Progenitor cell of endocrine pancreas (in vitro differentiated cells): ENCODE results near the gene CRADD. TPM values are rescaled to one million over a fixed set of nuclear protein-coding genes. Genes with fewer than 3 reads are reported as not detected.

Experiments used
- DNase-seq: peaks from one replicate; pipeline ENCODE4 v3.0.0; 2021; ENCODE audit warnings: low spot score; ENCODE audit not compliant: unreplicated experiment
- H3K27ac Mint-ChIP-seq: 2 replicates; pipeline ENCODE4 v1.8.0; 2021; ENCODE audit warnings: mild to moderate bottlenecking, moderate library complexity, mixed read lengths
- H3K27me3 Mint-ChIP-seq: 2 replicates; pipeline ENCODE4 v1.8.0; 2021; ENCODE audit warnings: mixed read lengths
- H3K36me3 Mint-ChIP-seq: 2 replicates; pipeline ENCODE4 v1.8.0; 2022; ENCODE audit warnings: mixed read lengths; ENCODE audit not compliant: insufficient read depth
- H3K4me1 Mint-ChIP-seq: 2 replicates; pipeline ENCODE4 v1.8.0; 2021; ENCODE audit warnings: low read depth, mixed read lengths
- H3K4me3 Mint-ChIP-seq: 2 replicates; pipeline ENCODE4 v1.8.0; 2021; ENCODE audit warnings: low read depth, mild to moderate bottlenecking, moderate library complexity, mixed read lengths
- H3K9me3 Mint-ChIP-seq: 2 replicates; pipeline ENCODE4 v1.8.0; 2021; ENCODE audit warnings: low read depth, mixed read lengths
- total RNA-seq: library from RNA; stranded (reverse); gene quantifications from 2 replicates; pipeline ENCODE4 v1.2.1, GENCODE V29; 2021
- TF ChIP-seq, protein P1 (sequence below): fragments of 200-600 bp; sonication (generic); IDR thresholded peaks from one replicate; pipeline ENCODE4 v1.5.0; 2021; ENCODE audit warnings: antibody characterized with exemption, mild to moderate bottlenecking; ENCODE audit not compliant: unreplicated experiment

CRADD gene
- total RNA-seq, 1 donor from 2014 or later: 11.7 TPM

DNA sequence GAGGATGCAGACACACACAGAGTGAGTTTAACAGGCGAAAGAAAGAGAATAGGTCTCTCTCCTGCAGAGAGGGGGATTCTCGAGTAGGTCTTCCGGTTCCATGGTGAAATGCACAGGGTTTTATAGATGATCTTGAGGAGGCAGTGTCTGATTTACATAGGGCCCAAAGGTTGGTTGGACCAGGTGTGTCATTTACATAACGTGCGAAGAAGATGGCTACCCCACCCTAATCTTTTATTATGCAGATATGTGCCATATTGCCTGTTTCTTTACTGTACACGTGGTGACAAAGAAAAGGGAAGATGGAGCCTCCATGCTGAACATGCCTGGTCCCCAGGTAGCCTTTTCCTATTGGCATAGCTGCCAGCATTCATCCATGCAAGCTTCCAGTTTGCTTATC, 219.8 kb downstream of the CRADD start:
- H3K4me3 Mint-ChIP-seq: no peak overlapping the region
- H3K27ac Mint-ChIP-seq: no peak overlapping the region
- H3K36me3 Mint-ChIP-seq: no peaks in the 10 kb centered on the region
- peaks cover 19% of the 10 kb centered on the region for H3K4me1 Mint-ChIP-seq
- TF ChIP-seq, protein P1, sequence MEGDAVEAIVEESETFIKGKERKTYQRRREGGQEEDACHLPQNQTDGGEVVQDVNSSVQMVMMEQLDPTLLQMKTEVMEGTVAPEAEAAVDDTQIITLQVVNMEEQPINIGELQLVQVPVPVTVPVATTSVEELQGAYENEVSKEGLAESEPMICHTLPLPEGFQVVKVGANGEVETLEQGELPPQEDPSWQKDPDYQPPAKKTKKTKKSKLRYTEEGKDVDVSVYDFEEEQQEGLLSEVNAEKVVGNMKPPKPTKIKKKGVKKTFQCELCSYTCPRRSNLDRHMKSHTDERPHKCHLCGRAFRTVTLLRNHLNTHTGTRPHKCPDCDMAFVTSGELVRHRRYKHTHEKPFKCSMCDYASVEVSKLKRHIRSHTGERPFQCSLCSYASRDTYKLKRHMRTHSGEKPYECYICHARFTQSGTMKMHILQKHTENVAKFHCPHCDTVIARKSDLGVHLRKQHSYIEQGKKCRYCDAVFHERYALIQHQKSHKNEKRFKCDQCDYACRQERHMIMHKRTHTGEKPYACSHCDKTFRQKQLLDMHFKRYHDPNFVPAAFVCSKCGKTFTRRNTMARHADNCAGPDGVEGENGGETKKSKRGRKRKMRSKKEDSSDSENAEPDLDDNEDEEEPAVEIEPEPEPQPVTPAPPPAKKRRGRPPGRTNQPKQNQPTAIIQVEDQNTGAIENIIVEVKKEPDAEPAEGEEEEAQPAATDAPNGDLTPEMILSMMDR: no peak
- H3K27me3 Mint-ChIP-seq: no peaks in the 10 kb centered on the region
- DNase-seq: no peak
- H3K9me3 Mint-ChIP-seq: peaks cover under 1% of the 10 kb centered on the region

DNA sequence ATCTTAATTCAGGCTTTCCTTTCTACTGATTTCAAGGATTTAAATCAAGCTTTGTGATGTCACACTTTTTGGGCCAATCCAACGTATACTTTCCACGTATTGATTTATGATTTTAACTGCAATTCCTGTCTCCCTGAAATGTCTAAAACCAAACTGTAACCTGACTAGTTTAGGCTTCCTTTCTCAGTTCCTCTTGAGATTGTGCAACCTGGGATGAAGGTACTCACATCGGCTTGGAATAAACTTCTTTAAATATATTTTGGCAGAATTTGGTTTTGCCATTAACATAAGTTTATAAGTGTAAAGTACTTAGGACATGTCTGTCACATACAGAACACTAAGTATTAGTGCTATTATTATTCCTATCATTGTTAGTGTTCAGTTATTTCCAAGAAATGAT, 224.6 kb downstream of the CRADD start:
- peaks cover 9% of the 10 kb centered on the region for H3K9me3 Mint-ChIP-seq
- no peak overlapping the region for H3K27ac Mint-ChIP-seq
- no peaks in the 10 kb centered on the region for H3K27me3 Mint-ChIP-seq
- no peak overlapping the region for H3K4me3 Mint-ChIP-seq
- TF ChIP-seq, protein P1: no peak
- H3K36me3 Mint-ChIP-seq: no peaks in the 10 kb centered on the region
- peaks cover 3% of the 10 kb centered on the region for H3K4me1 Mint-ChIP-seq
- DNase-seq: no peak

DNA sequence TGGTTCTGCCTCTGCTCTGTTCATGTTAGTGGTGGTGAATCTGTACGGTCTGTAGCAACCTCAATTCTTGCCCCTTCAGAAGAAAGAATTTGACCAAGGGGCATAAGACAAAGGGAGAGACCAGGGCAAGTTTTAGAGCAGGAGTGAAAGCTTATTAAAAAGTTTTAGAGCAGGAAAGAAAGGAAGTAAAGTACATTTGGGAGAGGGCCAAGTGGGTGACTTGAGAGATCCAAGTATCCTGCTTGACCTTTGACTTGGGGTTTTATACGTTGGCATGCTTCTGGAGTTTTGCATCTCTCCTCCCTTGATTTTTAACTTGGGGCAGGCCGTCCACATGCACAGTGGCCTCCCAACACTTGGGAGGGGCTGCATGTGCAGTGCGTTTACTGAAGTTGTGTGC, 225.0 kb downstream of the CRADD start:
- TF ChIP-seq, protein P1: no peak
- Mint-ChIP-seq H3K36me3 (no peaks in the 10 kb centered on the region), H3K4me1 (no peaks in the 10 kb centered on the region)

DNA sequence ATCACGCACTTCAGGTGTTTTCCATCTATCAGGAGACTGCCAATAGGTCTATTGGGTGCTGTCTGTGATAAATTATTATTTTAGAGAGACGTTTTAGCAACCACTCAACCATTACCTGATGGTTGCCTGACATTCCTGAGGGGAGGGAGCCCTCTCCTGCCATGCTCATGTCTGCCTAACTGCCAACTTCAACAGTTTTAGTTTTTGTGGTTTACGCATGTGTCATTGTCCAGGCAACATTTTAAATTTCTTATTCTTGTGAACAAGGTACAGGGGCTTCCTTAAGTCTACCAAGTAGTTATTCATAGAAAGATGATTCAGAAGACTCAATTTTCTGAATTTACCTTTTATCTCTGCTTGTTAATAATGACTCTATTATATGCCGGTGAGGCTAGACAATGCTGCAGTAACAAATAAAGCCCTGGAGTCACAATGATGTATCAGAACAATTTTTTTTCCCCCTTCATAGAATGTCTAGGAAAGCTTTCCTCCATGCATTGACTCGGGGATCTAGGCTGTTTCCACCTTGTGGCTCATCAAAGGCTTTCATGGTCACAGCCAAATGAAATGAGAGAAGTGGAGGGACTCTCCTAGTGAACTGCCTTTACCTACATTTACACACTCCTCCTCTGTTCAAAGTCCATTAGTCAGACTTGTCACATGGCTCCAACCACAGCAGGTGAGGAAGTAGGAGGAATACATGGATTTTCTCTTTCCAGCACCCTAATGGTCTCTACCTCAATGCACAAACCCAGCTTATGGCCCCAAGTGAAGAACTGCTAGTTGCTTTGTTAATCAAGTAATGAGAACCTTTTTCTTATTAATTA, 225.8 kb downstream of the CRADD start:
- no peaks in the 10 kb centered on the region for H3K4me1 Mint-ChIP-seq
- no peak overlapping the region for H3K4me3 Mint-ChIP-seq
- H3K27ac Mint-ChIP-seq: no peak overlapping the region
- peaks cover 9% of the 10 kb centered on the region for H3K9me3 Mint-ChIP-seq
- TF ChIP-seq, protein P1: no peak
- no peak for DNase-seq
- no peaks in the 10 kb centered on the region for H3K27me3 Mint-ChIP-seq
- no peaks in the 10 kb centered on the region for H3K36me3 Mint-ChIP-seq

More for the DNA sequence above, 225.0 kb downstream of the CRADD start:
- DNase-seq: no peak
- Mint-ChIP-seq H3K27ac (no peak overlapping the region), H3K27me3 (no peaks in the 10 kb centered on the region), H3K4me3 (no peak overlapping the region), H3K9me3 (peaks cover 9% of the 10 kb centered on the region)

DNA sequence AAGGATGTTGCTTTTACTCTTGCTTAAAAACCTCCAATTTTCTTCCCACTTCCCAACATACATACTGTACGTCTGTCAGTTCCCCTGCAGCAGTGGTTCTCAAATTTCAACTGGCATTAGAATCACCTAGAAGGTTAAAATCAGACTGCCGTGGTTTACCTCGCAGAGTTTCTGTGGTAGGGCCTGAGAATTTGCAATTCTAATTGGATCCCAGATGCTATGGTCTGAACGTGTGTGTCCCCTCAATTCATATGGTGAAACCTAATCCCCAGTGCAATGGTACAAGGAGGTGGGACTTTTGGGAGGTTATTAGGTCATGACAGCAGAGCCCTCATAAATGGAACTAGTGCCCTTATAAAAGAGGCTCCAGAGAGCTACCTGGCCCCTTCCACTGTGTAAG, 226.9 kb downstream of the CRADD start:
- Mint-ChIP-seq H3K27me3 (no peaks in the 10 kb centered on the region), H3K9me3 (peaks cover 9% of the 10 kb centered on the region), H3K4me1 (no peaks in the 10 kb centered on the region), H3K36me3 (no peaks in the 10 kb centered on the region), H3K27ac (no peak overlapping the region), H3K4me3 (no peak overlapping the region)
- TF ChIP-seq, protein P1: no peak
- DNase-seq: no peak
